Measurements from ENCODE around the gene CEP170B.
"Not testable (repeated sequence)": the region's sequence is repeated elsewhere in the genome, so short reads cannot be mapped to it uniquely, and the experiment has no call there.

The CEP170B gene

DNA sequence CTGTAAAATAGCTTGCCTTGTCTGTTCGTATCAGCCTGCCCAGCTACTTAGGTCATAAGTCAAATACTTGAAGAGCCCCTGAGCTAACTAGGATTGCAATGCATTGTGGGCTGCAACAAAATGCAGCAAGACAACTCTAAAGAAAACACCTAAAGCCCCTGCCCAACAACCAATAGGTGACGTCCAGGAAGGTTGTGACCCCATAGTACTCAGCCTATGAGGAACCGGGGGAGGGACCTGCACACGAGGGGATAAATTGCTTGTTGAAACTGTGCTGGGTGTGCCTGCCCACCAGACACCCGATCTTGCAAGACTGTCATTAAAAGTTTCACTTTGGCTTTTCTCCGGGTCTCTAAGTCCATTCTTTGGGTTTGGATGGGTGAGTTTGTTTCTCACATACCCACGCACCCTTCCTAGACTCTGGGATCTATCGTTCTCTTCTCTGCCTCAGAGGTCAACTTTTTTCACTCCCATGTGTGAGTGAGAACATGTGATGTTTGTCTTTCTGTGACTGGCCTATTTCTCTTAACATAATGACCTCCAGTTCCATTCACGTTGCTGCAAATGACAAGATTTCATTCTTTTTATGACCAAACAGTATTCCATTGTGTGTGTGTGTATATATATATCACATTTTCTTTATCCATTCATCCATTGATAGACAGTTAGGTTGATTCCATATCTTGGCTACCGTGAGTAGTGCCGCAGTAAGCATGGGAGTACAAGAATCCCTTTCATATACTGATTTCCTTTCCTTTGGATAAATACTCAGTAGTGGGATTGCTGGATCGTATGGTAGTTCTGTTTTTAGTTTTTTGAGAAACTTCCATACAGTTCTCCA lies 54.3 kb downstream of the CEP170B start:
- not testable (repeated sequence) for DNase-seq

DNA sequence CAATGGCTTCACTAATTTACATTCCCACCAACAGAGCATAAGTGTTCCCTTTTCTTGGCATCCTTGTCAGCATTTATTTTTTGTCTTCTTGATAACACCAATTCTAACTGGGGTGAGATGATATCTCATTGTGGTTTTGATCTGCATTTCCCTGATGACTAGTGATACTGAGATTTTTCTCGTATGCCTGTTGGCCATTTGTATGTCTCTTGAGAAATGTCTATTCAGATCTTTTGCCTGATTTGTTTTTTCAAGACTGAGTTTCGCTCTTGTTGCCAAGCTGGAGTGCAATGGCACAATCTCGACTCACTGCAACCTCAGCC lies 54.9 kb downstream of the CEP170B start:
- DNase-seq = no peak

DNA sequence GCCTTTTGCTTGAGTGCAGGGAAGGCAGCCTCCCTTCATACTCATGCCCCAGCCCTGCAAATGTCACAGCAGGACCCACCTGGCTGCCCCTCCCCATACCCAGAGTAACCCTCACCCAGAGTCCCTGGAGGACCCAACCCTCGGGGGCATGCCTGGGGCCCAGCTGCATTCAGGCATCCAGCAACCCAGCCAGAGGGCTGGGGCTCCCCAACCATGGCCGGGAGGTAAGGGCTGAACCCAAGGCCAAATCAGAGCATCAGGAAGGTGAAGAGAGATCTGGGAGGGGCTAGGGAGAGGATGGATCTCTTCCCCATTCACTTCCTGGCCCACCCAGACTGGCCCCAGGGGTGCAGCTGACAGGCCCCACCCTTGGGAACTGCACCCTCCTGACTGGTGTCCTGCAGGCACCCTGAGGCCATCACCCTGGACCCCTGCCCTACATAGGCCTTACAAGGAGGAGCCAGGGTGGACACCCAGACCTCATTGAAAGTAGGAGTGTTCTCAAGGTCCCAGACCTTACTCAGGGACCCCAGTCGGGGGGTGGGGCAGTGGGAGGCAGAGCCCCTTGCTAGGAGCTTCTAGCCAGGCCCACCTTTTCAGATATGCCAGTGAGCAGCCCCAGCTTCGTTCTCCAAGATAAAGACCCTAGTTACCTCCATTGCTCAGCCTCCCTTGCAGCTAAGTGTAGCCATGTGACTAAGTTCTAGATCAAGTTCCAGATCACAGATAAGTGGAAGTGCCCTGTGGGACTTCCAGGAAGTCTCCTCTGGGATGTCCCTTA lies 58.8 kb downstream of the CEP170B start:
- no peak for DNase-seq

DNA sequence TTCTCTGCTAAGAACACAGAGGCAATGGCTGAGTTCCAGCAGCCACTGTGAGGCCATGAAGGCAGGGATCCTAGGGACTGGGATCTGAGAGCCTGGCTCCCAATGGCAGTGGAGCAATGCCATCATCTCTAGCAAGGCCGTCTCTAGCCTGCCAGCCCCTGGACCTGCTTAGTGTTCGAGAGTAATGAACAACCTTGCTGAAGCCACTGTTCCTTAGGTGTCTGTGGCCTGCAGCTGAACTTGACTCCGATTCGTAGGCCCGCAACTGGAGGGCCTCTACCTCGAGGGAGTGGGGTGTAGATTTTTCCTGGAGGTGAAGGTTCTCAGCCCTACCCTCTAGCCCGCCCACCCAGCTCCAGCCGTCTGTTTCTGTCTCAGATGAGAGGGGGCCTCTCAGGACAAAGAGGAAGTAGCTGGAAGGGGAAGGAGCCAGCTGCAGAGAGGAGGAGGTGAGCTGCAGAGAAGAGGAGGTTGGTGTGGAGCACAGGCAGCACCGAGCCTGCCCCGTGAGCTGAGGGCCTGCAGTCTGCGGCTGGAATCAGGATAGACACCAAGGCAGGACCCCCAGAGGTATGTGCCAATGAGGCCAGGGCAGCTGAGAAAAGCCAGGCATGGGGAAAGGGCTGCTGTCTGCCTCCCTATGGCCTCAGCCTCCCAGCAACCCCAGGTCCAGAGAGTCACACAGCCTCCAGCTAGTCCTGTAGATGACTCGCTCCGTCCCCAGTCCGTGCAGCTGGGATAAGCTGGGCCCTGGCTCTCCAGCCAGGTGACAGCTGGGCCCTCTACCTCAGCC lies 59.5 kb downstream of the CEP170B start, which contains the start of gene PLD4:
PLD4 (plus strand) TSS at position 459 of the 793 bp plus-strand sequence. CDS start 2,262 bp downstream, outside the sequence.
- no peak for DNase-seq

DNA sequence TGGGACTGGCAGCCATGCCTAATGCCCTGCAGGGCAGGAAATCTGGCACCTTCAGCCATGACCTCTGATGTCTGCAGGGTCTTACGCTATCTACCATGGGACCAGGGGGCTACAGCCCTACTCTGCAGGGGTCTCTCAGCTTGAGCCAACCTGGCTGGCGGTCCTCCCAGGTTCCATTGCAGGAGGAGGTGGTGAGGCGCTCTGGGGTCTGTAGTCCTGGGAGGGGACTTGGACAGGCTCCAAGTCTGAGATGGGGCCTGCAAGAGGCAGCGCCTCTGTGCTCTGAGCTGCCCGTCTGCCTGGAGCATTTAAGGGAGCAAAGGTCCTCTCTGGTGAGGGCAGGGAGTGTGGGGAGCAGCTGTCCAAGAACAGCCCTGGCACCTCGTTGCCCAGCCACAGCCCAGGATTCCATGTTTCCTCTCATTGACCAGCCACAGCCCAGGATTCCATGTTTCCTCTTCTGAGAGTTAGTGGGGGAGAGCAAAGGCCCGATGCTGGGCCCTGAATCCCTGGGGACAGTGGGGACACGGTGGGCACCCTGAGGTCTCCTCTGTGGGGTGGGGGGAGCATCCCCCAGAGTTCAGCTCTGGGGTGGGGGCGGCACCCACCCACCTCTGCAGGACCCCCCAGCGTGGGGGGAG lies 60.3 kb downstream of the CEP170B start:
- no peak for DNase-seq

DNA sequence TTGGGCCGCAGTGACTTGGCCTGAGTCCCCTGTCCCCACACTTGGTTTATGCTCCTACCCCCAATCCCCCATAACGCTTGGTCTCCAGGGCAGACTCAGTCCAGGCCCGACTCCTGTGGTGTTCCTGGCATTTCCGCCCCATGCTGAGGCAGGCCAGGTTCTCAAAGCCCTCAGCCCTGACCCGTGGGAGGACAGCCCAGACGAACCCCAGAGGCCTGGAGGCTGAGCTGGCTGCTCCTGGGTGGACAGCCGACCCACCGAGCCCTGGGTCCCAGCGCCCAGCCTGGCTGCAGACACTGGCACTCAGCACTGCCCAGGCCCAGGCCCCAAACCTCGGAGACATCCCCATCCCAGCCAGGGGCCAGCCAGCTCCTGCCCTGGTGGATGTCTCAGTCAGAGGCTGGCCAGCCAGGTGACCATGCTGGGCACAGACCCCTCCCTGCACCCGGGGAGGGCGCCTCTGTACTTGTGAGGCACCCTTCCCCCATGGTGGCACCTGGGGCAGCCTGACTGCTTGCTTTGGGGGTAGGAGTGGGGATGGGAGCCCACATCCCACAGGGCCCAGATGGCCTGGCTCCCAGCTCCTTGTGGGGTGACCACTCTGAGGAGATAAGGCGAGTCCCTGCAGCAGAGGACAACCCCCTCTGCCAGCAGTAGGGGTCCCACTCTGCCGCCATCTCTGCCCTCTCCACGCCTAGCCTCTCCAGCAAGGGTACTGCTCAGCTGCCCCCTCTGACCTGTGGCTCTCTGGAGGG lies 61.0 kb downstream of the CEP170B start:
- no peak for DNase-seq

DNA sequence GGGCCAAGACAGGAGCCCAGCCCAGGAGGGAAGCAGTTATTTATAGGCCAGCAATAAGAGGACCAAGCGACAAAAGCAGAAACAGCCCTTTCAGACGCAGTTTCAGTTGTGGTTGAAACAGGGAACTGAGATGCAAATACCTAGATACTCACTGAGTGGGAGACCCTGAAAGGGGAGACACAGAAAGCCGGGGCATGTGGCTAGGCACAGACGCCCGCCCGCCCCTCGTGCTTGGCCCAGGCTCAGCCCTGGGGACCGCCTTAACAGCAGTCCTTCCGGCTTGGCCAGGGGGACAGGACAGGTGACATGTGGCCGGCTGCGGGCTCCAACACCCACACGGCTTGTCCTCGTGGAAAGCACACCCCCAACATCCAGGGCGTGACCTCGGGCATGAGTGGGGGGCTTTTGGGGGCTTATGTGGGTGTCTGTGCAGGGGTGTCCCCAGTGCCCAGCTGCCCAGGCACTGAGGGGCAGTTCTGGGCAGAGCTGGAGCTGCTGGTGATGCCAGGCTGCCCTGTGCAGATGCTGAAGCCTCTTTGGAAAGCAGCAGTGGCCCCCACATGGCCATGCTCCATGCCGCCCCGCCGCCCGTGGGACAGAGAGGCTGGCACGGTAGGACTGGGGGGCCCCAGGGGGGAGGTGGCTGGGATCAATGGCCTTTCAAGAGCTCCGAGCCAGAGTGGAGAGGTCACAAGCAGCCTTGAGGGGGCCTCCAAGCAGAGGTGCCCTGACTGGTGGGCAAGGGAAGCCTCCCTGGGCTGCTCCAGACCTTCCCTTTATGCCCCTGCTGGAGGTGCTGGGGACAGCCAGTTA lies 61.8 kb downstream of the CEP170B start:
- no peak for DNase-seq

DNA sequence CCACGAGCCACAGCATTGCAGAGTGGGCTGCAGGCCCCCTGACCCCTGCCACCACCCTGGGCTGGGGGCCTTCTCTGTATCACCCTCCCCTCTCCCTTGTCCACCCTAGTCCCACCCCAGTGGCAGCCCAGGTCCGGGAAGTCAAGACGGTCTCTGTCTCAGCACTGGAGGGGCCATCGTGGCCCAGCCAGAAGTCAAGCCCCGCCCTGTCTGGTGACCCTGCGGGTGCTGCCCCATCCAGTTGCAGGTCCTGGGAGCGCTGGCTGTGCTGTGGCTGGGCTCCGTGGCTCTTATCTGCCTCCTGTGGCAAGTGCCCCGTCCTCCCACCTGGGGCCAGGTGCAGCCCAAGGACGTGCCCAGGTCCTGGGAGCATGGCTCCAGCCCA lies 62.4 kb downstream of the CEP170B start:
- DNase-seq = no peak

DNA sequence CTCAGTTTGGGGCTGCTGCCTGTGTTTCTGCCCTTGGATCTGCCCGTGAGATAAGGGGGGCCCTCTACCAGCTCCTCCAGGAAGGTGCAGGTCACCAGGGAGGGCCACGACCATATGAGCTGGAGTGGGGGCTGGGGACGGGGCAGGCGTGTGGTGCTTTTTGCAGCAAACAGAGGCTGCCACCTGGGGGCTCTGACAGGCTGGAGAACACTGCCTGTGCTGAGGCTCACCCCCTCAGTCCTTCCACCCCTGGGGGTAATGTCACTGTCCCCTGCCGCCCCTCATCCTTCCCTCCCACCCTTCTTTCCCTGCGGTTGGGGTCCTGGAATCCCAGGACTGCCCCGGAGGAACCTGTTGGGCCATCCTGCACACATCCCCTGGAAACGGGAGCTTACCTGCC lies 62.8 kb downstream of the CEP170B start:
- no peak for DNase-seq

DNA sequence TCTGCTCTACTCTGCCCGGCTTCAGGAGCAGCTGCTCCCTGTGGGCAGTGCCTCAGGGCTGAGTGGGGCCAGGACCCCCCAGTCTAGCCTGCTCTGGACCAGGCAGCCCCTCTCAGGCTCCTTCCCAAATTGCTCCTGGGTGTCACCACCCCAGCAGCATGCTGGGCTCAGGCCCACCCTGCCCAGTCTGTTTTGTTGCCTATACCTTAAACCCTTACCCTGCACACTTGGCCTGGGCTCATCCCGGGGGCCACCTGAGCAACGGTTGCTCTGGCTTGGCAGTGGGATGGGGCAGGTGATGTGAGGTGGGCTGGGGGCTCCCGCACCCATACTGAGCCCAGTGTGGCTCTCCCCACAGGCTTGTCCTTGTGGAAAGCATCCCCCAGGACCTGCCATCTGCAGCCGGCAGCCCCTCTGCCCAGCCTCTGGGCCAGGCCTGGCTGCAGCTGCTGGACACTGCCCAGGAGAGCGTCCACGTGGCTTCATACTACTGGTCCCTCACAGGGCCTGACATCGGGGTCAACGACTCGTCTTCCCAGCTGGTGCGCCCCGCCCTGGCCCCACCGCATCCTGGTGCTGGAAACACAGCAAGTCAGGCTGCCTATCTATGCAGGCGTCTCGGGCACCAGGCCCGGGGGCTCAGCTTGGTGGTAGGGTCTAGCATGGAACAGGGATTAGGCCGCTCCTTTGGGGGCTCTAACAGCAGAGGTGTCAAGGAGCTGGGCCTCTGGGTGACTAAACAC lies 63.5 kb downstream of the CEP170B start:
- no peak for DNase-seq

DNA sequence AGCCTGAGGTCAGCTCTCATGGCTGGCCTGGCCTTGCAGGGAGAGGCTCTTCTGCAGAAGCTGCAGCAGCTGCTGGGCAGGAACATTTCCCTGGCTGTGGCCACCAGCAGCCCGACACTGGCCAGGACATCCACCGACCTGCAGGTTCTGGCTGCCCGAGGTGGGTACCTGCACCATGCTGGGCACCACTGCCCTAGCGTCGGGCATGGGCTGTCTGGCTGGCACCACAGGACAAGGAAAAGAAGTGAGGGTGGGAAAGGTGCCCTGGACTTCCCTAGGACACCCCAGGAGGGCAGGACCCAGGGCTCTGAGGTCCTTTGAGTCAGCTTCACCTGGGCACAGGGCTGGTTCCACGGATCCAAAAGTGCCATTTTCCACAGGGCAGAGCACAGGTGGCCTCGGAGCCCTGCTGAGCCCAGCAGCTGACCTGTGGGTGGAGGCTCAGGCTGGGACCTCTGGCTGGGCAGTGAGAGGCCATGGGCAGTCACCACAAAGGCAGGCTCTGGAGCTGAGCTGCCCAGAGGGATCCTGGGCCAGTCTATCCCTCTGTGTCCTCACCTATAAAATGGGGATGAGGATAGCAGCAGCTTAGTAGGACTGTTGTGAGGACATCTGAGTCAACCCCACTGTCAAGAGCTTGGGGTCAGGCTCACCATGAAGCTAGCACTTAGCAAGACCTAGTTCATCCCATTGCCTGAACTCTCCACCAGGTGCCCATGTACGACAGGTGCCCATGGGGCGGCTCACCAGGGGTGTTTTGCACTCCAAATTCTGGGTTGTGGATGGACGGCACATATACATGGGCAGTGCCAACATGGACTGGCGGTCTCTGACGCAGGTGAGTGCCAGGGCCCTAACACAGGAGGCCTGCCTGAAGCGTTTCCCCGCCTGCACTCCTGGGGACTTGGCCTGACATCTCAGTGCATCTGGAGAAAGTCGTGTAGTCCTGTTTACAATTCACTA lies 64.5 kb downstream of the CEP170B start:
- DNase-seq = no peak

DNA sequence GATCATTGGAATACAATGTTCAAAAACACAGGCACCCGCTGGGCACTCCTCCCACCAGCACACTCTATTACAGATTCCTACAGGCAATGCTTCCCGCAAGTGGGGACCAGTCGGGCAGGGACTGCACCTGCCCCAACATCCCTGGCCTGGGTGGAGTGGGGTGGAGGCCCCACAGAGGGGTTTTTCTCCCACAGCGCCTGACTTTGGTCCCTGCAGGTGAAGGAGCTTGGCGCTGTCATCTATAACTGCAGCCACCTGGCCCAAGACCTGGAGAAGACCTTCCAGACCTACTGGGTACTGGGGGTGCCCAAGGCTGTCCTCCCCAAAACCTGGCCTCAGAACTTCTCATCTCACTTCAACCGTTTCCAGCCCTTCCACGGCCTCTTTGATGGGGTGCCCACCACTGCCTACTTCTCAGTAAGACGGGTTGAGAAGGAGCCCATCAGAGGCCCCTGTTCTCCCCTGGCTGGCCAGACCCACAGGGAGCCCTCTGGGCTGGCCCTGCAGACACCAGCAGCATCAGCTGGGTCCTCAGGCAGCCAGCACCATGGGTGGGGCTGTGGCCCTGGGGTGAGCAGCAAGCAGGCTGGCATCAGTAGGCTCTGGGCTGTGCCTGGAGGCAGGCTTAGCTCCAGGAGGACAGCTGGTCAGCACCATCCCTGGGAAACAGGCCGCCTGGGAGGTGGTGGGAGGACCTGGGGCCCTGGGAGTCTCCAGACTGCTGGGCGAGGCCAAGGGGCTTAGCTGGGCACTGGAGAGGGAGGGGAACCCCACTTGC lies 65.6 kb downstream of the CEP170B start:
- no peak for DNase-seq

DNA sequence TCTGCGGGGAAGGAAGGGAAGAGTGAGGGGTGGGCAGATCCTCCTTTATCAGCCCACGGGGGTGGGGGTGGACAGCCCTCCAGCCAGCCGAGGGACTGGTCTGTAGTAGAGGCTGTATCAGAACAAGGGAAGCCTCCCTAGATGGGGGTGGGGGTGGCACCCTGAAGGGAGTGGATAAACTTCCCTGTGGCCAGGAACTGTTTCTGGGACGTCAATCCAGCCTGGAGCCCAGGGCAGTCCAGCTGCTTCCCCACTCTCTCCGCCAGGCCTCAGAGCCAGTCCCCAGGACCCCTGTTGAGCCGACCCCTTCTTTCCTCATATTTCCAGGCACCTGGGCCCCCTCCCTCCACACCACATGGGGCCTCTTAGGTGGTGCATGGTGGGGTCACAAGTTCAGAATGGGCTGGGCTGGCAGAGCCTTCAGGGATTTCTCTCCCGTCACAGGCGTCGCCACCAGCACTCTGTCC lies 66.3 kb downstream of the CEP170B start:
- no peak for DNase-seq

DNA sequence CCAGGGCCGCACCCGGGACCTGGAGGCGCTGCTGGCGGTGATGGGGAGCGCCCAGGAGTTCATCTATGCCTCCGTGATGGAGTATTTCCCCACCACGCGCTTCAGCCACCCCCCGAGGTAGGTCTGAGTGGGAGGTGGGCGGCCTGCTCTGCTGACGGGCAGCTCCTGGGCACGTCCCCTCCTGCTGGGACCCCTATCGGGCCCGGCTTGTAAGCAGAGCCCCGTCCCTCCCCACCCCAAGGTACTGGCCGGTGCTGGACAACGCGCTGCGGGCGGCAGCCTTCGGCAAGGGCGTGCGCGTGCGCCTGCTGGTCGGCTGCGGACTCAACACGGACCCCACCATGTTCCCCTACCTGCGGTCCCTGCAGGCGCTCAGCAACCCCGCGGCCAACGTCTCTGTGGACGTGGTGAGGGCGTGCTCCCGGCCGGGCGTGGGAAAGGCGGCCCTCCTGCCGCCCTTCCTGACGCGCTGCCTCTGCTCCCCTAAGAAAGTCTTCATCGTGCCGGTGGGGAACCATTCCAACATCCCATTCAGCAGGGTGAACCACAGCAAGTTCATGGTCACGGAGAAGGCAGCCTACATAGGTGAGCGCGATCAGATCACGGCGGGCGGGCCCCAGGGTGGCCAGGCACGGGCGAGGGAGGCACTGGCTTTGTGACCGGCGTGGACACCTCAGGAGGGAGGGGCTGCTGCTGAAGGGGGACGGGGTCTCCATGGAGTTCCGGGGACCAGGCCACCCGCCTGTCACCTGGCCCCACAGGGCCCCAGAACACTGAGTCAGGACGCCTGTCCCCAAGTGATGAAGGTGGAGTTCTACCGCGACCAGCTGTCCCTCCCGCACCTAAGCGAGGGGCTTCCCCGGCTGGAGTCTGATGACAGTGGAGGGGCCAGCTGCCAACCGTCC lies 67.0 kb downstream of the CEP170B start:
- DNase-seq = no peak

DNA sequence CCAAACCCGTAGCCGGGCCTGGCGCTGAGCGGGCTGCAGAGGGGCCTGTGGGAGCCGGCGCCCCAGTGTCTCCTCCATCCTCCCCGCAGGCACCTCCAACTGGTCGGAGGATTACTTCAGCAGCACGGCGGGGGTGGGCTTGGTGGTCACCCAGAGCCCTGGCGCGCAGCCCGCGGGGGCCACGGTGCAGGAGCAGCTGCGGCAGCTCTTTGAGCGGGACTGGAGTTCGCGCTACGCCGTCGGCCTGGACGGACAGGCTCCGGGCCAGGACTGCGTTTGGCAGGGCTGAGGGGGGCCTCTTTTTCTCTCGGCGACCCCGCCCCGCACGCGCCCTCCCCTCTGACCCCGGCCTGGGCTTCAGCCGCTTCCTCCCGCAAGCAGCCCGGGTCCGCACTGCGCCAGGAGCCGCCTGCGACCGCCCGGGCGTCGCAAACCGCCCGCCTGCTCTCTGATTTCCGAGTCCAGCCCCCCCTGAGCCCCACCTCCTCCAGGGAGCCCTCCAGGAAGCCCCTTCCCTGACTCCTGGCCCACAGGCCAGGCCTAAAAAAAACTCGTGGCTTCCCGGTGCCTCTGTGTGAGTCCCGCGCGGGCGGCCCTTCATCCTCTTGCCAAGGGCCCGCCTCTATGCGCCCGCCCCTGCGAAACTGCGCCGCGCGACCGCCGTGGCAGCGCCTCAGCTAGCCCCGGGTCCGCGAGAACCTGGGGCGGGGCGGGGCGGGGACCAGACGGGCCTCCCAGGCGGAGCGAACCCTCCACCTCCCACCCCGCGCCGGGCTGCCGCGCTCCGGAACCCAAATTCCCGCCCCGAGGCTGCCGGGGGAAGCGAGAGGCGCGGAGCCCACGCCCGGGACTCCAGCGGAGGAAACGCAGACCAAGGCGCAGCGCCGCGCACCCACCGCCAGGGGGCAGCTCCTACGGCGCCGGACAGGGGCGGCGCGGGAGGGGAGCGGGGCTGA lies 67.9 kb downstream of the CEP170B start:
- DNase-seq = peak; percentile 93 to 94
